GM18526 (cell line): ENCODE data around the gene PNPLA6.

ENCODE experiments used
- POLR2A ChIP-seq: IDR thresholded peaks from 3 replicates; pipeline ENCODE4 v1.6.1; 2011; ENCODE audit not compliant: insufficient read length; ENCODE audit errors: extremely low read depth

Gene PNPLA6

DNA sequence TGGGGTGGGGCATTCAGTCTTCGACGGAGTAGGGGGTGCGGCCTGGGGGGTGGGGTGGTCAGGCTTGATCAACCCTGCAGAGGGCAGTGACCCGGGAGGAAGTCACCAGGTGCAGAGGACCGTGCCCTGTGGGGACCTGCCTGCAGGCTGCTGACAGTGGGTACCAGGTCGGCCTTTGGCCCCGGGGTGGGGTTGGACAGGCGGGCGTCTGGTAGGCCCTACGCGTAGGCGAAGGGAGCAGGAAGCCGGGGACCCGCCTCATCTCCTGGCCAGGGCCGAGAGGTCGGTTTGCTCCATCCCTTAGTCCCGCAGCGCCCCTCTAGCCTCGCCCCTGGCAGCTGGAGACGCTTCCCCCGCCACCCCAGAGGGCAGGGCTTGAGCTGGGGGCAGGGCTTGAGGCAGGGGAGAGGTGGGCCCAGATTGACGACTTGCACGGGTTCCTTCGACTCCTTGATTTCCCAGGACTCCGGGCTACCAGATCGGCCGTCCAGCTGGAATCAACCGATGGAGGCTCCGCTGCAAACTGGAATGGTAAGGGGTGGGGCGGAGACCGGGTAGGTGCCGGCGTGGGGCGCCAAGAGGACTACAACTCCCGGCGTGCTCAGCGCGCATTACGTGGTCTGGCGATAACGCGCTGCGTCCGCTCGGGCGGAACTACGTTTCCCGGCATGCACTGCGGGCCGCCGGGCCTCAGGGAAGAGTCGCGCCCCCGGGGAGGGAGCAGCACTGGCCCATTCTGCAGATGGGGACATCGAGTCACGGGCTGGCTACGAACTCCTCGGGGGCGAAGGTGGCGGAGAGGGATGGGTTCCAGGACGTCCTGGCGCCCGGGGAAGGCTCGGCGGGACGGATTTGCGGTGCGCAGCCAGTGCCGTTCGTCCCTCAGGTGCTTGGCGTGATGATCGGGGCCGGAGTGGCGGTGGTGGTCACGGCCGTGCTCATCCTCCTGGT, at the start of gene PNPLA6:
Gene PNPLA6, plus strand, starts transcription at position 671 of the 951 bp plus-strand sequence. Its CDS starts 72 bp downstream, at position 743.
- peak; percentile 44 for TF ChIP-seq POLR2A

DNA sequence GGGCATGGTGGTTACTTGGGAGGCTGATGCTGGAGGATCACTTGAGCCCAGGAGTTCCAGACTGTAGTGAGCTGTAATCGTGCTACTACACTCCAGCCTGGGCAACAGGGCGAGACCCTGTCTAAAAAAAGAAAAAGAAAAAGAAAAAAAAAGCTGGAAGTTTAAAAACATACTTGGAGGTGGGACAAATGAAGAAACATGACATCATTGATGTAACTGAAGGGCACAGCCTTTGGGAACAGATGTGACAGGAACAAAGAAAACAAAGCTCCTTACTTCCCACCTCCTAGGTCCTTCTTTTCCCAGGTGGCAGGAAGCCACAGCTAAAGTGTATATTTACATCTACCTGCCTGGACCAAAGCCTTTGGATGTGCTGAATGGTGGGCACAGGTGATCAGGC, 48.6 kb upstream of the PNPLA6 start:
- no peak for TF ChIP-seq POLR2A

DNA sequence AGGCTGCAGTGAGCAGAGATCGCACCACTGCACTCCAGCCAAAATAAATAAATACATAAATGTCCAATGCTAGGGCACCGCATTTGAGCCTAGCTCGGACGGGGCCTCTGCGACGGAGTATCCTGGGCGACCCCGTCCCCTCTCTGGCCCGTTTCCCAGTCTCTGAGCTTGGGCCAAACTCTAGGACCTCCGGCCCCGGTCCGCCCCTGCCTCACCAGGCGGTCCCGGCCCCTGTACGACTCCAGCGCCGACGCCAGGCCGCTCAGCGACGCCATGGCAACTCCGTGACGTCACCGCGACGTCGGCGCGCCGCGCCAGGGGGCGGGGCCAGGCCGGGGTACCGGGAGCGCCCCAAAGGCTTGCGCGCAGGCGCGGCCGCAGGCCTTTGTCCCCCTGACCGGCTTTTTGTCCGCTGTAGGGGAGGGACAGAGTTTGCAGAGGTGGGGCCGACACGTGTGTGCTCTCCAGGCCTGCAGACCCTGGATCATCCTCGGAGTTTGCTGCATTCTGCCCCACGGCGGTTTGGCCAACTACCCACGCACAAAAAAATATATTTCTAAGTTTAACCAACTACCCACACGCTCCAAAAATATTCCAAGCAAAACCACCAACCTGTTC, 46.7 kb upstream of the PNPLA6 start, which contains the start of gene PEX11G:
Gene PEX11G, minus strand, starts transcription at position 300 of the 618 bp plus-strand sequence. Its CDS starts 25 bp downstream, at position 275.
- TF ChIP-seq POLR2A: peak; percentile 73

DNA sequence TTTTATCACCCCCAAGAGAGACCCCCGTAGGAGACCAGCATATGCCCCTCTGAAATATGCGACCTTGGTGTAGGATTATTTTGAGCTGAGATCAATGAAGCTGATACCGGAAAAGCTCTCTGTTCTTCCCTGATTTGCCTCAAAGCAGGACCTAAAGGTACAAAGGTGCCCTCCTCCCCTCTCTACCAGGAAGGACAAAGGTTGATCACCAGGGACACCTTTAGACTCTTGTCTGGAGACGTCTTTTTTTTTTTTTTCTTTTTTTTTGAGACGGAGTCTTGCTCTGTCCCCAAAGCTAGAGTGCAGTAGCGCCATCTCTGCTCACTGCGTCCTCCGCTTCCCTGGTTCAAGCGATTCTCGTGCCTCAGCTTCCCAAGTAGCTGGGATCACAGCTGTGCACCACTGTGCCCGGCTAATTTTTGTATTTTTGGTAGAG, 45.9 kb upstream of the PNPLA6 start:
- no peak for TF ChIP-seq POLR2A

DNA sequence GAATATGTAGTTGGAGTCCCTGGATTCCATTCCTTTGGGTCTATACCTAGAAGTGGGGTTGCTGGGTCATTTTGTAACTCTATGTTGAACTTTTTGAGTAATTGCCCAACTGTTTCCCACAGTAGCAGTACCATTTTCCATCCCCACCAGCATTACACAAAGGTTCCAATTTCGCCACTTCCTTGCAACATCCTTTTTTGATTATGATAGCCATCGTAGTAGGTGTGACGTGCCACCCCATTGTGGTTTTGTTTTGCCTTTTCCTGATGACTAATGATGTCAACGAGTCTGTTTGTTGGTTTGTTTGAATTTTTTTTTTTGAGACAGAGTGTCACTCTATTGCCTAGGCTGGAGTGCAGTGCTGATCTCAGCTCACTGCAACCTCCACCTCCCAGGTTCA, 43.4 kb upstream of the PNPLA6 start:
- TF ChIP-seq POLR2A: no peak

DNA sequence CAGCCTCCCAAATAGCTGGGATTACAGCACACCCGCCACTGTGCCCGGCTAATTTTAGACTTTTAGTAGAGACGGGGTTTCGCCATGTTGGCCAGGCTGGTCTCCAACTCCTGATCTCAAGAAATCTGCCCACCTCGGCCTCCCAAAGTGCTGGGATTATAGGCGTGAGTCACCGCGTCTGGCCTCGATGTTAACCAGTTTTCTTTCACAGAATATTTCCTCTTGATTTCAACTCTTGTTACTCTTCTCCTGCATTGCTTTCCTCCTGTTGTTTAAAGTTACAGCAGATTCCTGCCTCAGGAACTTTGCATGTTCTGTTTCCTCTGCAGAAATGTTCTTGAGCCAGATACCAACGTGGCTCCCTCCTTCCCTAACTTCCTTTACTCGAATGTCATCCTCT, 43.0 kb upstream of the PNPLA6 start:
- no peak for TF ChIP-seq POLR2A

DNA sequence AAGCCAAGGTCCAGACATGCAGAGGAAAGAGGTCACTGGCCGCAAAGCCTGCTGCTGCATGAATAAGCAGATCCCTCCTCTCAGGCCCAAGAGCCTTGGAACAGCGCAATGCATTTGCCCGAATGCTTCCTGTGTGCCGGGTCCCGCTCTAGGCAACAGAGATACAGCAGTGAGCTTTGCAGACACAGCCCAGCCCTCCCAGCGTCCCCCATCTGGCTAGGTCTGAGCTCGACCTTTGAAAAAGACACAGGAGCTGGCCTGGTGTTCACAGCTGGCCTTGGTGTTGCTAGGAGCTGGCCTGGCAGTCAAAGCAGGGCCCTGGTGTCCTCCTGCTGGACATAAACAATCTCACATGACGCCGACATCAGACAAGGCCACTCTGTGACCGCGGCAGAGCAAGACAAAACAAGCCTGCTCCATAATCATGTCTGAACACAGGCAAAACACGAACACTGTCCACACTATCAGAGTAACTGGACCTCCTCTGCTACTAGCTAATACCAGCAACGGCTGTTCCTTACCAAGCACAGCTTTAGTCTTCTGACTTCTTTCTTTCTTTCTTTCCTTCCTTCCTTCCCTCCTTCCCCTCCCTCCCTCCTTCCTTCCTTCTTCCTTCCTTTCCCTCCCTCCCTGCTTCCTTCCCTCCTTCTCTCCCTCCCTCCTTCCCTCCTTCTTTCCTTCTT, 41.0 kb upstream of the PNPLA6 start:
- TF ChIP-seq POLR2A: no peak

DNA sequence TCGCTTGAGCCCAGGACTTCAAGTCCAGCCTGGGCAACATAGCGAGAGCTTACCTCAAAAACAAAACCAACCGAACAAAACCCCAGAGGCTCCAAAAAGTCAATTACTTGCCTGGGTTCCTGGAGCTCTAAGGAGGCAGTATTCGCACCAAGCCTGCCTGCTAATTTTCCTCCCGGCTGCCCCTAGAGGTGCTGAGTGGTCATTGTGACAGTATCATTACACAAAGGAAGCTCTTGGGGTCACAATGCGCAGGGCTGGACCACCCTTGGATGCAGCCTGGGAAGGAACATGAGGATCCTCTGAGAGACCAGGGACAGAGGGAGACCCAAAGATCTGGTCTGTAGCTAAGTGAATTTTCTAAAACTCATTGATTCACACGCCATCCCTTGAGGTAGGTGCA, 38.2 kb upstream of the PNPLA6 start:
- TF ChIP-seq POLR2A: no peak

DNA sequence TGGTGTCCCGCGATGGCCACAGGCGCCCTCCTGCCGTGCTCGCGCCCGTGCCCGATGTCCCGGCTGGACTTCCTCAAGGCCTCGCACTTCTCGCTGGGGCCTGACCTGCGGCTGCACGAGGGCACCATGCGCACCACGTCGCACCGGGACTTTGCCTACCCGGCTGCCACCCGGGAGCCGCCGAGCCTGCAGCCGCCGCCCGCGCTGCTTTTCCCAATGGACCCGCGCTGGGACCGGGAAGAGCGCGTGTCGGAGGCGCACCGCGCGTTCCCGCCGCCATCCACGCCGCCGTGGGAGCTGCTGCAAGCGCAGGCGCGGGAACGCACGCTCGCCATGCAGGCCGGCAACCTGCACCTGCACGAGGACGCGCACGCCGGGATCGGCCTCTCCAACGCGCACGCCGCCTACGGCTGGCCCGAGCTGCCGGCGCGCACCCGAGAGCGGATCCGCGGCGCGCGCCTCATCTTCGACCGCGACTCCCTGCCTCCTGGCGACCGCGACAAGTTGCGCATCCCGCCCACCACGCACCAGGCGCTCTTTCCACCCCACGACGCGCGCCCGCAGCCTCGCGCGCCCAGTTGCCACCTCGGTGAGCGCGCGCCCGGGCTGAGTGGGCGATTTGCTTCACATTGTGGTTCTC, 34.6 kb upstream of the PNPLA6 start:
- TF ChIP-seq POLR2A: no peak

DNA sequence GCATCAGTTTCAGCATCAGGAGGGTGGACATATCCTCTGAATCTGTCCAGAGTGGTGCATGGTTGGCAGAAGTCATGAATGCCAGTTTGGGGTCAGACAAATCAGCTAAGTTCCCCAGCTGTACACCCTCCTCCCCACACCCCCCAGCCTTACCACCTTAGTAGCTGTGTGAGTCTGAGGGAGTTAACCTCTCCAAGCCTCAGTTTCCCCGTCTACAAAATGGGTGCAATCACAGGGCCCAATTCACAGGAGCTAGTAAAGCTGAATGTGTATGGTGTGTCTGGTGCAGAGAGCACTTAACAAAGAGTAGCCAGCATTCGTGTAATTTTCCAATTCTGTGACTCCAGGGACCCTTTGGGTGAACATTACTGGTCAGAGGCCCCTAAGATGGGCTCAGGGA, 33.0 kb upstream of the PNPLA6 start:
- no peak for TF ChIP-seq POLR2A

DNA sequence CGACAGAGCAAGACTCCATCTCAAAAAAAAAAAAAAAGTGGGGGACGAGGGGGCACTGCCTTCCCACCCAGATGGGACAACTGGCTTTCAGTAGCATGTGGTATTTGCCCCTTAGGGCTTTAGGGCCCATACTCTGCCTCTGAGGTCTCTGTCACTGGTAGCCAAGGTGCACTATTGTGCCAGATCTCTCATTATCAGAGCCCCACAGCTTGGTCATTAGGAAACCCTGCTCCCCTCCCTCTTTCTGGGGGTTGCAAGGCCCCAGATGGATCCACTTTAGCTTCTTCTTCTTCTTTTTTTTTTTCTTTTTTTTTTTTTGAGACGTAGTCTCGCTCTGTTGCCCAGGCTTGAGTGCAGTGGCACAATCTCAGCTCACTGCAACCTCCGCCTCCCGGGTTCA, 30.8 kb upstream of the PNPLA6 start:
- TF ChIP-seq POLR2A: no peak

DNA sequence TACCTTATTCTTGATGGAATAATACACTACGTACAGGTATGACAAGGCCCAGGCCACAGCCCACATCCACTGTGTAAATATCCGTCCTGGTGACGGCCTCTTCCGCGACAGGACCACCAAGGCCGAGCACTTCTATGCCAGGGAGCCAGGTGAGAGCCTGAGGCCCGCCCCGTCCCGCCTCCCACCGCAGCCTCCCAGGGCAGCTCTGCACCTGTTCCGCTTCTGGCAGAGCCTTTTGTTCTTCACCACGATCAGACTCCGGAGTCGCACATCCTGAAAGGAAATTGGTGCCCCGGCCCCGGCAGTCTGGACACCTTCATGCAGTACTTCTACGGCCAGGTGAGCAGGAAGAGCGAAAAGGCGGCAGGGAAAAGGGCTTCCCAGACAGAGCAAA, 30.2 kb upstream of the PNPLA6 start:
- no peak for TF ChIP-seq POLR2A

DNA sequence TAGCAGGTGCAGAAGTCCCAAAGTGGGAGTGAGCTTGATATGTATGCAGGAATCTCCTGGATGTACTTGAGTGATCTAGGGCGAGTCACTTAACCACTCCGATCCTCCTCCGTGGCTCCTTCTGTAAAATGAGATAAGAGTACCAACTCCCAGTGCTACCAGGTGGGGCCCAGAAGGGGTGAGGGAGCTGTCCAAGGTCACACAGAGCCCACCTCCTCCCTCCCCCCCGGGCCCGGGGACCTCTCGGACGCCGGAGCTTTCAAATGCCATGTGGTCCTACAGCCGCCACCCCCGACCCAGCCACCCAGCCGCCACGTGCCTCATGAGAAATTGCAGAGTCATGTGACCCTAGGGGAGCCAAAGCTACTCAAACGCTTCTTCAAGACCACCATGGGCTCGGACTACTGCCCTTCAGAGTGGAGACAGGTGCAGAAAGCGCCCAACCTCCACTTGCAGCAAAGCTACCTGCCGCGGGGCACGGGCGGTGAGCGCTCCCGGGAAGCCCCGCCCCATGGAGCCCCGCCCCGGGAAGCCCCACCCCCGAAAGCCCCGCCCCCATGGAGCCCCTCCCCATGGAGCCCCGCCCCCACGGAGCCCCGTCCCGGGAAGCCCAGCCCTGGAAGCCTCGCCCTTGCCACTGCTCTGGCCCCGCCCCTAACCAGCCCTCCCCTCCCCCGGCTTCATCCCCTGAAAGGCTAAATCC, 29.7 kb upstream of the PNPLA6 start:
- TF ChIP-seq POLR2A: no peak

DNA sequence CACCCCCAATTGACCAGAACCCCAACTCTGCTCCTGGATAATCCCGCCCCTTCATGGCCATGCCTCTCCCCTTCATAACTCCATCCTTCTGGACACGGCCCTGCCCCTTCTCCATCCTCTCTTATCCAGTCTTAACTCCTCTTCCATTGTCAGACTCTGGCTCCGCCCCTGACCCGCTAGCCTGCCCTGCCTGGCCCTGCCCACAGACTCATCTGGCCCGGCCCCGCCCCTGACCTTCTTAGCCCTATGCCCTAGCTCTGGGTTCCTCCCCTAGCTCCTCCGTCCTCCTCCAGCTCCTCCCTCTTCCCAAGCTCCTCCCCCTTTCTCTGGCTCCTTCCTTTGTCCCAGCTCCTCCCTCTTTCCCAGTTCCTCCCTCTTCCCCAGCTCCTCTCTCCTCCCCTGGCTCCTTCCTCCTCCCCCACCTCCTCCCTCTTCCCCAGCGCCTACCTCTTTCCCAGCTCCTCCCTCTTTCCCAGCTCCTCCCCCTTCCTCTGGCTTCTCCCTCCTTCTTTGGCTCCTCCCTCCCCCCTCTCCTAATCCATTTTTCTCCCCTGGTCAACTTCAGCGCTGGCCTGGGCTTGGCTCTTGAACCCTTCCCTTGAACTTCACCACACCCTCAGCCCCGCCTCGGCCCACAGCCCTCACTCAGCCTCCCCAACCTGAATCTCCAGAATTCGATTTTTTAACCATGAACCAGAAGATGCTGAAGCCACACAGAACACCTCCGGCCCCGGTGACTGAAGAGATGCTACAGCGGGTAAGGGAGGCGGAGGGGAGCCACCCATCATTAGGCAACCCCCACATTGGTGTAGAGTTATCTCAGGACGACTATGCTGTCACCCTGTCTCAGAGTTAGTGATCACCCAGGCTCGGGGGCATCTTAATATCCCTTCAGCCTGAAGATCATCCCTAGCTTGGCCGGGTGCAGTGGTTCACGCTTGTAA, 28.9 kb upstream of the PNPLA6 start:
- no peak for TF ChIP-seq POLR2A

DNA sequence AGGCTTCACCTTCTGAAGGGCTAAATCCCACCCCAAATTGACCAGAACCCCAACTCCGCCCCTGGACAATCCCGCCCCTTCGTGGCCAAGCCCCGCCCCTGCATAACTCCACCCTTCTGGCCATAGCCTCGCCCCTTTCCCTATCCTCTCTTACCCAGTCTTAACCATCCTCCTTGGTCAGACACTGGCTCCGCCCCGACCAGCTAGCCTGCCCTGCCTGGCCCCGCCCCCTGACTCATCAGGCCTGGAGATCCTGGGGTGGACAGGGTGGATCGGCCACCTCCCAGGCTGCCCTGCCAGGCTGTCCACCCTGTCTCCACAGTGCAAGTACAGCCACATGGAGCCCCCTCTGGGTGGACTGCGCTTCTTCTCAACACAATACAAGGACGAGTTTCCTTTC, 27.6 kb upstream of the PNPLA6 start:
- TF ChIP-seq POLR2A: no peak
